Stimulated activated CD8-positive, alpha-beta memory T cell treated with anti-CD3 and anti-CD28 coated beads, Interleukin-7, amount 100 ng/mL, for 24 hours (primary cell): Measurements from ENCODE around the gene CTAG2.
"Not testable (repeated sequence)": the region's sequence is repeated elsewhere in the genome, so short reads cannot be mapped to it uniquely, and the experiment has no call there.

Experiments
- DNase-seq: peaks from one replicate; pipeline ENCODE4 v3.0.0-alpha.2; 2020; ENCODE audit warnings: low read depth

CTAG2 gene

GRCh38 chrX:154648931-154649330, 4.4 kb downstream of the CTAG2 start:
- no peak for DNase-seq

- DNase-seq: not testable (repeated sequence)
These were observed 7.5 kb downstream of the CTAG2 start for GRCh38 chrX:154645745-154646378.

GRCh38 chrX:154643708-154644107, 9.7 kb downstream of the CTAG2 start:
- not testable (repeated sequence) for DNase-seq

- DNase-seq: not testable (repeated sequence)
These were observed 11.6 kb downstream of the CTAG2 start for GRCh38 chrX:154641740-154642139.

GRCh38 chrX:154633661-154634060, 19.7 kb downstream of the CTAG2 start:
- not testable (repeated sequence) for DNase-seq

GRCh38 chrX:154630949-154631348, 22.4 kb downstream of the CTAG2 start:
- not testable (repeated sequence) for DNase-seq

- DNase-seq: not testable (repeated sequence)
These were observed 24.4 kb downstream of the CTAG2 start for GRCh38 chrX:154628960-154629359.

GRCh38 chrX:154620767-154621414, 32.5 kb downstream of the CTAG2 start:
- not testable (repeated sequence) for DNase-seq

GRCh38 chrX:154619182-154619581, 34.2 kb downstream of the CTAG2 start, which contains the start of gene CTAG1B:
CTAG1B (minus strand) TSS chrX:154619282; CDS start chrX:154619218, 64 bp downstream.
- DNase-seq: not testable (repeated sequence)

GRCh38 chrX:154613586-154613985, 39.8 kb downstream of the CTAG2 start:
- DNase-seq: not testable (repeated sequence)

- DNase-seq: not testable (repeated sequence)
These were observed 42.2 kb downstream of the CTAG2 start for GRCh38 chrX:154611146-154611545.

- not testable (repeated sequence) for DNase-seq
These were observed 44.6 kb downstream of the CTAG2 start for GRCh38 chrX:154608823-154609222.

GRCh38 chrX:154607976-154608375, 45.4 kb downstream of the CTAG2 start:
- not testable (repeated sequence) for DNase-seq

GRCh38 chrX:154607370-154607769, 46.0 kb downstream of the CTAG2 start:
- no peak for DNase-seq

GRCh38 chrX:154605566-154605965, 47.8 kb downstream of the CTAG2 start:
- DNase-seq: no peak

- DNase-seq: no peak
These were observed 49.6 kb downstream of the CTAG2 start for GRCh38 chrX:154603438-154604430.

GRCh38 chrX:154602766-154603437, 50.5 kb downstream of the CTAG2 start:
- no peak for DNase-seq

GRCh38 chrX:154602226-154602625, 51.2 kb downstream of the CTAG2 start:
- DNase-seq: no peak
